HG02852 (cell line): ENCODE data around the gene TRIM29.

Experiments used
- ATAC-seq: cut with Tn5 transposase; IDR thresholded peaks from one replicate; pipeline ENCODE4 v1.9.1; 2021; ENCODE audit warnings: mild to moderate bottlenecking, moderate library complexity; ENCODE audit not compliant: unreplicated experiment

TRIM29 gene

GRCh38 chr11:120141113-120141767, 3.3 kb upstream of the TRIM29 start:
- ATAC-seq, result no peak

- no peak for ATAC-seq
Measured at GRCh38 chr11:120139316-120140069, 1.6 kb upstream of the TRIM29 start.

GRCh38 chr11:120137187-120137610, 714 bp downstream of the TRIM29 start:
- no peak for ATAC-seq

- ATAC-seq, result no peak
Measured at GRCh38 chr11:120136356-120136755, 1.6 kb downstream of the TRIM29 start.

DNA sequence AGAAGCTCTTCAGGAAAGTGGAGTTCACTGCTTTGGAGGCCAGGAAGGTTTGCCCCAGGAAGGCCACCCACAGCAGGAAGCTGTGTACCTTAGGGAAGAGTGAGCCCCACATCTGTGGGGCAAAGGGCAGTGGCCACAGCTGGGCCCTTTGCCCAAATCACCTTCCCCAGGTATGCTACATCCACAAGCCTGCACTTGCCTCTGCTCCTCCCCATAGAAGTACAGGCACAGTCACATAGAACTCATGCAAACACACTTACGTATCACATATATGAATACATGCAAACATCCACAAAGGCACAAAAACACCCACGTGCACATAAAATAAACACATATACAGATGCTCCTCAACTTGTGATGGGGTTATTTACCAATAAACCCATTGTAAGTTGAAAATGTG, 2.1 kb downstream of the TRIM29 start:
- ATAC-seq, result no peak

DNA sequence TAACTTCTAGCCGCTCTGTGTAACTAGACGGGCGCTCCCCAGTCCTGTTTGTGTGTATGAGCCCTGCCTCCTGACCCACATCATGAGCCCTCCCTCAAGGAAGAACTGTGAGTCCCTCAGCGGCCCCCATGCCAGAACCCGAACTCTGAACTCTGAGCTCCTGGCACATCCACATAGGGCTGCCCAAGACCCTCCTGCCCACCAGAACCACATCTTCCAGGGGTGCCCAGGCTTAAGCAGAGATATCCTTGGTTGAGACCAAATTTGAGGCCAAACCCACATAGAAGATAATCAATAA, 3.0 kb downstream of the TRIM29 start:
- no peak for ATAC-seq

DNA sequence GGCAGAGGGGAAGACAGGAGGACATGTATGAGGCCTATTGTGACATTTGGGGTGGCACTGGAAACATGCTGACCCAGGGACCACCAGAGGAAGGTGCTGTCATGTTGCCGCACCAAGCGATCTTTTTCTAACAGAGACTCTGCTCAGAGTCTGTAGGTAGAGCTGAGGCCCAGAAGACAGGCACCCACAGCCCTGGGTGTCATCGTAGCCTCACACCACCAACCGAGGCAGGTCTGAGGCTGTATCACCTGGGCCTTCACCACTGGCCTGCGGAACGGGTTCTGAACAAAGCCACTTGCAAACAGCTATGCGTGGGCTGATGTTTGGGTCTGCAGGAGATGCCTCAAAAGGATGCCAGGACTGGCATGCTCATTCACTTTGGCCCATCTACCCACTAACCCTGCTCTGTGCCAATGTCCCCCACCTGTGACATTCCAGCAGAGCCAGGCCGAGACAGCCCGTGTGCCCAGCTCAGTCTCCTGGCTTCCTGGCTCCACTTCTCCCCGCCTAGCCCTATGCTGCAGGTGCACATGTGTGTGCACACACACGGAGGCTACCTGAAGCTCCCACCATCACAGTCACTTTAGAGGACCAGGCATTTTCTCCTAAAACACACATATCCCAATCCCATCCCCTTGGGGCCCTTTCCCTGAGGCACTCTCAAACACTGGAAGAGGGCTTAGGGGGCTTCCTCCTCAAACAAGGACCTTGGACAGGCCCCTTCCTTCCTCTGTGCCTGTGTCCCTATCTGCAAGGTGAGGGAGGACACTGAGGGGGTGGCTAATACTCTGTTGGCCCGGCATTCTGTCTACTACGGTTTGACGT, 3.6 kb downstream of the TRIM29 start:
- no peak for ATAC-seq

- no peak for ATAC-seq
Measured at GRCh38 chr11:120133216-120134105, 4.5 kb downstream of the TRIM29 start.

DNA sequence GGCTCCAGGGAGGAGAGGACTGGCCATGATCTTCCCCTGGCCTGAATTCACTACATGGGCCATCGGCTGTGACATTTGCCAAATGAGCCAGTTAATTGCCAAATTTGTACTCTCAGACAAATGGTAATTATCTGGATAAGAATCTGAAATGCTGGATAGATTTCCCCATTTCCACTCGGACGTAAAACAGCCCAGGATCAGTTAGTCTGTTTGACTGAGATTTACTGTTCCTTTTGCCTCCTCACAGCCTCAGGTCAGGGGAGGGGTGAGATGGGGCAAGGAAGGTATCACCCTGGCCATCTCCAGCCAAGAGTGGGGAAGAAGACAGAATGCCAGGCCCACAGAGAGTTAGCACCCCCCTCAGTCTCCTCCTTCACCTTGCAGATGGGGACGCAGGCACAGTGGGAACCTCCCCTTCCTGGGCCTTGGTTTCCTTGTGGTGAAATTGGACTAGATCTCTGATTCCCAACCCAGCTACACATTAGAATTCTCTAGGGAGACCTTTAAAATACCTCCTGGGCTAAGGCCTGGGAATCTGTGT, 5.2 kb downstream of the TRIM29 start:
- no peak for ATAC-seq

- ATAC-seq, result no peak
Measured at GRCh38 chr11:120131941-120132644, 5.8 kb downstream of the TRIM29 start.

DNA sequence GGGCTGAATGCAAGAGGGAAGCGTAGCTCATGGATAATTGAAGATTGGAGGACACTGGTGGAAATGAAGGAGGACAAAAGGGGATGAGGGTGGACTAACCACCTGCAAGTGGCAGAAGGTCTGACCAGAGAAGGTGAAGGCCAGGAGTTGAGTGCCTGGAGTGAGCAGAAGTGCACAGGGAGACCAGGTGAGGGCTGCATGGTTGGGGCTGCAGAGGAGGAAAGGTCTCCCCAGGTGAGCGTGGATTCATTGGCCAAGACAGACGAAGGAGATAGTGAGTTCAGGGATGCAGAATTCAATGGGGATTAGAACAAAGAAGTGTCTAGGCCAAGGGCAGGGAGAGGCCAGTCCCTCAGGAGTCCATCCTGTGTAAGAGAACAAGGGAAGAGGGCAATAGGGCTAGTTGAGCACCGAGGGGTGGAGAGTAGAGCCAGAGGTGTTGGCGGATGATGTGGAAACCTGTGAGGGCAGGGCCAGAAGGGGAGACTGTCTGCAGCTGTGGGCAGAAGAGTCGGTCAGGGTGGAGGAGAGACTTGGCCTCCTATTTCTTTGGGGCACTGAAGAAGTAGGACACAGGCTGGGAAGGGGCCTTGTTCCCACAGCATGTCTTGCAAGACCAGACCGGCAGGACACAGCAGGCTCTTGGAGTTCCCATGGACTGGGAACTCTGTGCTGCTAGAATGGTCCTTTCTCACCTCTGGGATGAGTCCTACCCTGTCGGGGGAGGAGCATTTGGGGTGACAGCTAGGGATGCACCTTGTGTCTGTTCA, 6.7 kb downstream of the TRIM29 start:
- ATAC-seq, result no peak

- ATAC-seq, result no peak
Measured at GRCh38 chr11:120130176-120130980, 7.5 kb downstream of the TRIM29 start.

GRCh38 chr11:120129570-120129969, 8.3 kb downstream of the TRIM29 start:
- no peak for ATAC-seq

DNA sequence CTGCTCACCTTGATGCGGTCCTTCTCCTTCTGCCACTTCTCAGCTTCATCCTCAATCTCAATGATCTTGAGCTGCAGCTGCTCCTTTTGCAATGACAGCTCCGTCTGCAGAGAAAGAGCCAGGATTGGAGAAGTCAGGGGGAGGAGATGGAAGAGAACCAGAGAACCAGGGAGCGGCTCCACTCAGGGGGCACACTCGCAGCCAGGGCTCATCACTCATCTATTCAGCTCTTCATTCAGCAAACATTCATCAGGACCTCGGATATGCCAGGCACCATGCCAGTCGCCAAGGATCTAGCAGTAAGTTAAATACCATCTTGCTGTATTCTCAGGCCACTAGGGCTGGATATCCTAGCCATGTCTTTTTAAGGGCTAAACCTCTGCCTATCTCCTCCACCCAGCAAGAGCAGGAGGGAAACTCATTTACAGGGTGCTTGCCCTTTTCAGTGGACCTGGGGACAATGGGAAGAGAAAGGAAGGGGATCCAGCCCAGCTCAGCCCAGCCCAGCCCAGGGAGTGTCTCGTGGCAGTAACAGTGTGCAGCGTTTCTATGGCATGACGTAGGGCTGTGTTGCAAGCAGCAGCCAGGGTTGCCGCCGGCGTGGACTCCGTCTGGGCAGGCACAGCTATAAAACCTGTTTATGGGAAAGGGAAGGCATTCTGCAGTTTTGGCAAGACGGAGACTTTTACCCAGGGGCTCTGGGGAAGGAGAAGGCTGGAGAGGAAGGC, 9.4 kb downstream of the TRIM29 start:
- ATAC-seq, result no peak

- no peak for ATAC-seq
Measured at GRCh38 chr11:120127236-120127635, 10.7 kb downstream of the TRIM29 start.

- ATAC-seq, result no peak
Measured at GRCh38 chr11:120126620-120127019, 11.3 kb downstream of the TRIM29 start.

DNA sequence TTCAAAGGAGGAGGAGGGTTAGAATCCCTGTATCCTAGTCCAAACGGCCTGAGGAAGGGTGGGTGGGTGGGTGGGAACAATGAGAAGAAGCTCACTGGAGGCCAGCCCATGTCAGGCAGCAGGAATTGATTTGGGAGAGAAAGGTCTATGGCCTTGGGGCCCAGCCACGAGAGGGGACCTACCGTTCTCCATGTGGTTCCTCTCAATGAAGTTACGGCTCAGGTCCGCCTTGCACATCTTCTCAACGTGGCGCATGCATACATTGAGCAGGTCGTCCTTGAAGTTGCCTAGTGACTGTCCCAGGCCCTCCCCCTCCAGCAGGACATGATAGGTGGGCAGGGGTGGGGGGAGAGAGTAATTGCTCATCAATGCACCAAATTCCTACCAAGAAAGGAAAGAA, 12.4 kb downstream of the TRIM29 start:
- ATAC-seq, result no peak

GRCh38 chr11:120125024-120125423, 12.9 kb downstream of the TRIM29 start:
- ATAC-seq, result no peak
